GM19035 (cell line): ENCODE results near the gene EFCAB11.

Source experiments
- ATAC-seq: cut with Tn5 transposase; IDR thresholded peaks from one replicate; pipeline ENCODE4 v1.9.1; 2021; ENCODE audit not compliant: unreplicated experiment

Gene EFCAB11

GRCh38 chr14:89827265-89827664 is 127.3 kb downstream of the EFCAB11 start:
- ATAC-seq: no peak

GRCh38 chr14:89826596-89826995 is 127.9 kb downstream of the EFCAB11 start:
- no peak for ATAC-seq

GRCh38 chr14:89823743-89824142 is 130.8 kb downstream of the EFCAB11 start:
- ATAC-seq: no peak

- no peak for ATAC-seq
These were observed 140.4 kb downstream of the EFCAB11 start for GRCh38 chr14:89814126-89814525.

GRCh38 chr14:89813617-89814031 is 140.9 kb downstream of the EFCAB11 start:
- ATAC-seq: no peak

- ATAC-seq: no peak
These were observed 142.5 kb downstream of the EFCAB11 start for GRCh38 chr14:89811954-89812575.

GRCh38 chr14:89810101-89810500 is 144.4 kb downstream of the EFCAB11 start:
- ATAC-seq: no peak

GRCh38 chr14:89807892-89808291 is 146.6 kb downstream of the EFCAB11 start:
- ATAC-seq: no peak

GRCh38 chr14:89807151-89807550 is 147.4 kb downstream of the EFCAB11 start:
- ATAC-seq: no peak

GRCh38 chr14:89806451-89806850 is 148.1 kb downstream of the EFCAB11 start:
- ATAC-seq: no peak

GRCh38 chr14:89805501-89805900 is 149.0 kb downstream of the EFCAB11 start:
- ATAC-seq: no peak

GRCh38 chr14:89803542-89803941 is 151.0 kb downstream of the EFCAB11 start:
- no peak for ATAC-seq

GRCh38 chr14:89801136-89801535 is 153.4 kb downstream of the EFCAB11 start:
- no peak for ATAC-seq

- no peak for ATAC-seq
These were observed 156.2 kb downstream of the EFCAB11 start for GRCh38 chr14:89798212-89798773.

GRCh38 chr14:89797148-89797547 is 157.4 kb downstream of the EFCAB11 start:
- ATAC-seq: no peak

GRCh38 chr14:89794096-89794495 is 160.4 kb downstream of the EFCAB11 start:
- no peak for ATAC-seq

- ATAC-seq: no peak
These were observed 161.2 kb downstream of the EFCAB11 start for GRCh38 chr14:89793367-89793716.

- no peak for ATAC-seq
These were observed 161.8 kb downstream of the EFCAB11 start for GRCh38 chr14:89792489-89793366.

- ATAC-seq: no peak
These were observed 167.0 kb downstream of the EFCAB11 start for GRCh38 chr14:89787525-89787924.

- no peak for ATAC-seq
These were observed 173.5 kb downstream of the EFCAB11 start for GRCh38 chr14:89781046-89781445.

GRCh38 chr14:89779707-89780106 is 174.8 kb downstream of the EFCAB11 start:
- ATAC-seq: no peak

- no peak for ATAC-seq
These were observed 178.6 kb downstream of the EFCAB11 start for GRCh38 chr14:89775946-89776345.
